Pancreas (tissue), 10 donors: ENCODE results near the gene SPAG16. TPM values are rescaled to one million over a fixed set of nuclear protein-coding genes. Genes with fewer than 3 reads are reported as not detected.

Experiments
- ATAC-seq, 4 donors: fragments of 200-7000 bp; cut with Tn5 transposase; one replicate each; pipeline versions ENCODE4 v1.8.0 to v1.9.1; 2020; ENCODE audit warnings: mild to moderate bottlenecking in 4 of 4, moderate library complexity in 4 of 4
- DNase-seq, 6 donors: peaks; one replicate each; pipeline ENCODE4 v3.0.0-alpha.2; 2020
- FAIRE-seq: peaks from 2 replicates; lab custom pipeline; 2012; peaks lifted over from hg19 to GRCh38; lab: Jason Lieb, UNC
- H3K27ac ChIP-seq, 4 donors: fragments of 200-600 bp; sonication (generic); 1 replicate in 3 of 4; 2 replicates in 1 of 4; pipeline versions ENCODE4 v1.5.0 to v1.8.0; 2020
- H3K27me3 ChIP-seq, 4 donors: fragments of 200-600 bp; one replicate each; pipeline ENCODE4 v1.8.0; 2021
- H3K36me3 ChIP-seq, 3 donors: fragments of 200-600 bp; sonication (generic) in 1 of 3; one replicate each; pipeline versions ENCODE4 v1.5.0 to v1.8.0; 2020 to 2021
- H3K4me1 ChIP-seq, 3 donors: fragments of 200-600 bp; one replicate each; pipeline ENCODE4 v1.8.0; 2021
- H3K4me3 ChIP-seq, 4 donors: fragments of 200-600 bp; sonication (generic) in 2 of 4; one replicate each; pipeline versions ENCODE4 v1.5.0 to v1.8.0; 2020 to 2021
- H3K9me3 ChIP-seq, 4 donors: fragments of 200-600 bp; one replicate each; pipeline ENCODE4 v1.8.0; 2021
- WGBS, 2 donors: extraction: QIAGEN DNeasy Blood & Tissue Kit; methylation state at CpG; one replicate each; pipeline ENCODE4 v1.1.7; 2013; 5-methylcytosine and 5-hydroxymethylcytosine counted together
- intact Hi-C, 3 donors: fragments of 100-400 bp; cut with DNase I; formaldehyde crosslinking; loops; one replicate each; pipeline versions ENCODE4 v1.11.1 to v1.14.2; 2022
- polyA plus RNA-seq, 2 donors: library from polyadenylated mRNA; stranded (reverse); fragments of 200-250 nt; gene quantifications; one replicate each; pipeline ENCODE4 v1.2.3, GENCODE V29; 2013
- total RNA-seq, 6 donors: library from RNA; stranded (reverse); fragmentation: NEBNext Ultra II Directional in 4 of 6; extraction: Animal tissue kit (Norgen Biotek cat#: 25700) in 4 of 6; gene quantifications; one replicate each; pipeline versions ENCODE4 v1.2.1 to v1.2.4, GENCODE V29; 2021 to 2023
- TF ChIP-seq, protein P1 (sequence below), 4 donors: fragments of 200-600 bp; sonication (generic) in 3 of 4; IDR thresholded peaks; one replicate each; pipeline versions ENCODE4 v1.5.0 to v1.8.0; 2021; ENCODE audit warnings: antibody characterized with exemption in 4 of 4
- donor health status: healthy with polysubstance abuse.
- donor health status: DM: no; HTN: no; CAD: no; lungs with moderate emphysema.
- donor health status: DM: no; HTN: no; CAD: no.
- donor health status: control.
- donor health status: control.
- donor health status: Bipolar disorder and iron deficiency.
- donor health status: DM: yes; HTN: yes; CAD: no.
- donor health status: DM: no; HTN: no; CAD: no.
- donor health status: DM: no; HTN: no; CAD: no.
- donor health status: DM: yes; HTN: yes; CAD: no.

The SPAG16 gene
- total and polyA plus RNA-seq, 8 donors = 9.7 to 25.7 (median 11.7) TPM

DNA sequence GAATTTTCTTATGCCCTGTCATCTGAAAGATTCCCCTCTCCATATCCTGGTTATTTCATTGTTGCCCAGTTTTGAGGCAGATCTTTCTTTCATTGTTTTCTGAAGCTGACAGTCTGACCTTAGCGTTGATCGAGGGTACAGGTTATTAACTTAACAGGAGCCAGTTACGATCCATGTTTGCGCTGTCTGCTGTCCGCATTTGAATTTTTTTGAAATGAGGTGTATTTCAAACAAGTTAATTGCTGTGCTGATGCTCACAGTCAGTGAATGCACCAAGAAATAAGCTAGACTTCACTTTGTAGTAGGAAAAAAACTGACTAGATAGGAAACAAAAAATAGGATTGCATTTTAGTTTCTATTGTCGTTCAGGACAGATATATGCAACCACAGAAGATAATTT lies 34.8 kb upstream of the SPAG16 start:
- no peaks in the 10 kb centered on the region for H3K4me1 ChIP-seq
- FAIRE-seq (no peak), DNase-seq (no peak), ATAC-seq (no peak)
- intact Hi-C loops = no loop called here
- no peaks in the 10 kb centered on the region for H3K9me3 ChIP-seq
- H3K36me3 ChIP-seq = no peaks in the 10 kb centered on the region
- no peak overlapping the region for H3K4me3 ChIP-seq
- no peak overlapping the region for H3K27ac ChIP-seq
- H3K27me3 ChIP-seq = no peaks in the 10 kb centered on the region
- WGBS, 2 donors = 46 to 48% methylated on average over 6 of the region's 6 CpGs
- TF ChIP-seq, protein P1, sequence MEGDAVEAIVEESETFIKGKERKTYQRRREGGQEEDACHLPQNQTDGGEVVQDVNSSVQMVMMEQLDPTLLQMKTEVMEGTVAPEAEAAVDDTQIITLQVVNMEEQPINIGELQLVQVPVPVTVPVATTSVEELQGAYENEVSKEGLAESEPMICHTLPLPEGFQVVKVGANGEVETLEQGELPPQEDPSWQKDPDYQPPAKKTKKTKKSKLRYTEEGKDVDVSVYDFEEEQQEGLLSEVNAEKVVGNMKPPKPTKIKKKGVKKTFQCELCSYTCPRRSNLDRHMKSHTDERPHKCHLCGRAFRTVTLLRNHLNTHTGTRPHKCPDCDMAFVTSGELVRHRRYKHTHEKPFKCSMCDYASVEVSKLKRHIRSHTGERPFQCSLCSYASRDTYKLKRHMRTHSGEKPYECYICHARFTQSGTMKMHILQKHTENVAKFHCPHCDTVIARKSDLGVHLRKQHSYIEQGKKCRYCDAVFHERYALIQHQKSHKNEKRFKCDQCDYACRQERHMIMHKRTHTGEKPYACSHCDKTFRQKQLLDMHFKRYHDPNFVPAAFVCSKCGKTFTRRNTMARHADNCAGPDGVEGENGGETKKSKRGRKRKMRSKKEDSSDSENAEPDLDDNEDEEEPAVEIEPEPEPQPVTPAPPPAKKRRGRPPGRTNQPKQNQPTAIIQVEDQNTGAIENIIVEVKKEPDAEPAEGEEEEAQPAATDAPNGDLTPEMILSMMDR (IDR thresholded peaks at IDR 0.05) = no peak

DNA sequence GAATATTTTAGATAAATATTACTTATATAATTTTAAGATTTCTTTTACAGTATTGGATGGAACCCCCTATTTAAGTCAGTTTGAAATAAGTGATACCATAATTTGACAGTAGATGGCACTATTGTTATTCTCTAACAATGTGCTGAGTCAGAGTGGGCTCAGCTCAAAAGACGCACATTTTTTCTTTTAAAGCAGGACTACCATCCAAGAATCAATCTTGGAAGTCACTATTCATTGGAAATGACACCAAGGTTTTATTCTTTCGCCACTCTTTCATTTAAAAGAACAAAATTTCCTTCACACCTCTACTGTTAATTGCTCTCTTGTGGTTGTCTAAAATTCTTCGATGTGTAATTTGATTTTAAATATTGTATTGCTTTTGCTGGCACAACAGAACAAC lies 32.6 kb upstream of the SPAG16 start:
- H3K9me3 ChIP-seq = no peaks in the 10 kb centered on the region
- intact Hi-C loops = no loop called here
- H3K4me3 ChIP-seq = no peak overlapping the region
- FAIRE-seq (peak; percentile 96), ATAC-seq (peak; percentile 70 to 91 (median 87)), DNase-seq (no peak)
- no peaks in the 10 kb centered on the region for H3K27me3 ChIP-seq
- WGBS, 2 donors = 23 to 27% methylated on average over 3 of the region's 3 CpGs
- TF ChIP-seq, protein P1 (IDR thresholded peaks at IDR 0.05) = peak; percentile 31 to 53 (median 46)
- no peak overlapping the region for H3K27ac ChIP-seq
- no peaks in the 10 kb centered on the region for H3K36me3 ChIP-seq
- no peaks in the 10 kb centered on the region for H3K4me1 ChIP-seq

DNA sequence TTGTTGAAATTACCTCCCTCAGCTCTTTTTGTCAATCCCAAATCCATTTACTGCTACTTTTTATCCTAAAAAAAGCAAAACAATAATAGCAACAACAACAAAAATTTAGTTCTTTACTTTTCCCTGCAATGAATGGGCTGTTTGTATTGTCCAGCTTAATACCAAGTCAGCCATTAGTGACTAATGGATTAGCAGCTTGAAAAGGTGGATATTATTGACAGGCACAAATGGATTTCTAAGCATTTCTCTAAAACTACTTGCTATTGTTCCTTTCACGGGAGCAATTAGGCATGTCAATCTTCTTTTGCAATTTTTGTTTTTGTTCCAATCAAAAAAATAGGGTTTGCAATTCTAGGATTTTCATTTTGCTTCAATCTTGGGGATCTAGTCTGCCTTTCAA lies 32.1 kb upstream of the SPAG16 start:
- ATAC-seq (no peak), FAIRE-seq (no peak), DNase-seq (no peak)
- no peak overlapping the region for H3K27ac ChIP-seq
- intact Hi-C loops = no loop called here
- 31 to 38% methylated on average over 1 of the region's 1 CpG for WGBS, 2 donors
- no peaks in the 10 kb centered on the region for H3K27me3 ChIP-seq
- H3K4me1 ChIP-seq = no peaks in the 10 kb centered on the region
- no peak overlapping the region for H3K4me3 ChIP-seq
- H3K36me3 ChIP-seq = no peaks in the 10 kb centered on the region
- TF ChIP-seq, protein P1 (IDR thresholded peaks at IDR 0.05) = no peak
- H3K9me3 ChIP-seq = no peaks in the 10 kb centered on the region

DNA sequence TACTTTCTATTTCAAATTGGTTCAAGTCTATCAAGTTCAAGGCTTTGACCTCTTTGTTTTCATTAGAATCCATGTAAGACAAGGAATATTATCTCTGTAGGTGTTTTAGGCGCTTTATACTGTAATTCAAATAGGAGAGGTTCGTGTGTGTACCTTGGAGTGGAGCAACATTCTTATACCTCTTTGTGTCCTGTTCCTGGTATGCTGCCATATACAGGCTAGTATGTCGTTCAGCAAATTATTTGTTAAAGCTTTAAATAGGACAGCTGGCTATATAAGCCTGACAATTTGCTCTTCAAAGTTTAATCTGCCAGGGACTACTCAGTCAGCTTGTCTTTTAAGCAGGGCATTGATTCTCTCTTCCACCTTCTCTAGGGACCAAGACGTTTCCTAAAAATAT lies 31.1 kb upstream of the SPAG16 start:
- H3K27ac ChIP-seq = no peak overlapping the region
- intact Hi-C loops = no loop called here
- WGBS, 2 donors = 33 to 38% methylated on average over 4 of the region's 4 CpGs
- TF ChIP-seq, protein P1 (IDR thresholded peaks at IDR 0.05) = no peak
- H3K9me3 ChIP-seq = no peaks in the 10 kb centered on the region
- DNase-seq = no peak
- no peaks in the 10 kb centered on the region for H3K4me1 ChIP-seq
- no peak overlapping the region for H3K4me3 ChIP-seq
- H3K27me3 ChIP-seq = no peaks in the 10 kb centered on the region
- no peak for FAIRE-seq
- ATAC-seq = peak in 1 of 4 donors; percentile 28
- no peaks in the 10 kb centered on the region for H3K36me3 ChIP-seq

DNA sequence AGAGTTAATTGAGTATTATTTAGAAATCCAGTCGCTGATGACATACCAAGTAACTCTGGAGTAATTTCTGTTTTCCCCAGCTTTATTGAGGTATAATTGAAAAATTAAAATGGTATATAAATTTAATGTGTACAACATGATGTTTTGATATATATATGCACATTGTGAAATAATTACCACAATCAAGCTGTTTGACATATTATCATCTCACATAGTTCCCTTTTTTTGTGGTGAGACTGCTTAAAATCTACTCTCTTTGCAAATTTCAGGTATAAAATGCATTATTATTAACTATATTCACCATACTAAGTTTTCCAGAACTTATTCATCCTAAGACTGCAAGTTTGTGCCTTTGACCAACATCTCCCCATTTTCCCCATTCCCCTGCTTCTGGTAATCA lies 25.0 kb upstream of the SPAG16 start:
- Histone ChIP-seq H3K27me3 (no peaks in the 10 kb centered on the region), H3K36me3 (no peaks in the 10 kb centered on the region), H3K27ac (no peak overlapping the region), H3K4me3 (no peak overlapping the region), H3K9me3 (no peaks in the 10 kb centered on the region), H3K4me1 (peaks cover 0 to 6% (median 3%) of the 10 kb centered on the region in 3 donors)
- FAIRE-seq (no peak), ATAC-seq (no peak), DNase-seq (no peak)
- 92 to 93% methylated on average over 1 of the region's 1 CpG for WGBS, 2 donors
- TF ChIP-seq, protein P1 (IDR thresholded peaks at IDR 0.05) = no peak
- intact Hi-C loops = no loop called here
